Pancreas (tissue), 10 donors: ENCODE results near the gene PRKCZ. TPM values are rescaled to one million over a fixed set of nuclear protein-coding genes. Genes with fewer than 3 reads are reported as not detected.

Source experiments
- ATAC-seq, 4 donors: fragments of 200-7000 bp; cut with Tn5 transposase; one replicate each; pipeline versions ENCODE4 v1.8.0 to v1.9.1; 2020; ENCODE audit warnings: mild to moderate bottlenecking in 4 of 4, moderate library complexity in 4 of 4
- DNase-seq, 6 donors: peaks; one replicate each; pipeline ENCODE4 v3.0.0-alpha.2; 2020
- FAIRE-seq: peaks from 2 replicates; lab custom pipeline; 2012; peaks lifted over from hg19 to GRCh38; lab: Jason Lieb, UNC
- H3K27ac ChIP-seq, 4 donors: fragments of 200-600 bp; sonication (generic); 1 replicate in 3 of 4; 2 replicates in 1 of 4; pipeline versions ENCODE4 v1.5.0 to v1.8.0; 2020
- H3K27me3 ChIP-seq, 4 donors: fragments of 200-600 bp; one replicate each; pipeline ENCODE4 v1.8.0; 2021
- H3K36me3 ChIP-seq, 3 donors: fragments of 200-600 bp; sonication (generic) in 1 of 3; one replicate each; pipeline versions ENCODE4 v1.5.0 to v1.8.0; 2020 to 2021
- H3K4me1 ChIP-seq, 3 donors: fragments of 200-600 bp; one replicate each; pipeline ENCODE4 v1.8.0; 2021
- H3K4me3 ChIP-seq, 4 donors: fragments of 200-600 bp; sonication (generic) in 2 of 4; one replicate each; pipeline versions ENCODE4 v1.5.0 to v1.8.0; 2020 to 2021
- H3K9me3 ChIP-seq, 4 donors: fragments of 200-600 bp; one replicate each; pipeline ENCODE4 v1.8.0; 2021
- CTCF ChIP-seq, 4 donors: fragments of 200-600 bp; sonication (generic) in 3 of 4; IDR thresholded peaks; one replicate each; pipeline versions ENCODE4 v1.5.0 to v1.8.0; 2021; ENCODE audit warnings: antibody characterized with exemption in 4 of 4
- WGBS, 2 donors: extraction: QIAGEN DNeasy Blood & Tissue Kit; methylation state at CpG; one replicate each; pipeline ENCODE4 v1.1.7; 2013; 5-methylcytosine and 5-hydroxymethylcytosine counted together
- intact Hi-C, 3 donors: fragments of 100-400 bp; cut with DNase I; formaldehyde crosslinking; loops; one replicate each; pipeline versions ENCODE4 v1.11.1 to v1.14.2; 2022
- polyA plus RNA-seq, 2 donors: library from polyadenylated mRNA; stranded (reverse); fragments of 200-250 nt; gene quantifications; one replicate each; pipeline ENCODE4 v1.2.3, GENCODE V29; 2013
- total RNA-seq, 6 donors: library from RNA; stranded (reverse); fragmentation: NEBNext Ultra II Directional in 4 of 6; extraction: Animal tissue kit (Norgen Biotek cat#: 25700) in 4 of 6; gene quantifications; one replicate each; pipeline versions ENCODE4 v1.2.1 to v1.2.4, GENCODE V29; 2021 to 2023
- donor health status: healthy with polysubstance abuse.
- donor health status: DM: no; HTN: no; CAD: no; lungs with moderate emphysema.
- donor health status: DM: no; HTN: no; CAD: no.
- donor health status: control.
- donor health status: control.
- donor health status: Bipolar disorder and iron deficiency.
- donor health status: DM: yes; HTN: yes; CAD: no.
- donor health status: DM: no; HTN: no; CAD: no.
- donor health status: DM: no; HTN: no; CAD: no.
- donor health status: DM: yes; HTN: yes; CAD: no.

PRKCZ gene
- total and polyA plus RNA-seq, 8 donors: 9.8 to 27.4 (median 17.1) TPM

- Histone ChIP-seq H3K27ac (no peak overlapping the region), H3K9me3 (no peaks in the 10 kb centered on the region), H3K4me3 (no peak overlapping the region), H3K36me3 (no peaks in the 10 kb centered on the region), H3K4me1 (no peaks in the 10 kb centered on the region), H3K27me3 (no peaks in the 10 kb centered on the region)
- WGBS, 2 donors: 93 to 97% methylated on average over 33 to 34 of the region's 34 CpGs
- intact Hi-C loops: no loop called here
- no peak for DNase-seq
- ATAC-seq: no peak
- FAIRE-seq: no peak
- no peak for TF ChIP-seq CTCF (IDR thresholded peaks at IDR 0.05)
Observed at GRCh38 chr1:2160451-2161300, 110.5 kb downstream of the PRKCZ start.

DNA sequence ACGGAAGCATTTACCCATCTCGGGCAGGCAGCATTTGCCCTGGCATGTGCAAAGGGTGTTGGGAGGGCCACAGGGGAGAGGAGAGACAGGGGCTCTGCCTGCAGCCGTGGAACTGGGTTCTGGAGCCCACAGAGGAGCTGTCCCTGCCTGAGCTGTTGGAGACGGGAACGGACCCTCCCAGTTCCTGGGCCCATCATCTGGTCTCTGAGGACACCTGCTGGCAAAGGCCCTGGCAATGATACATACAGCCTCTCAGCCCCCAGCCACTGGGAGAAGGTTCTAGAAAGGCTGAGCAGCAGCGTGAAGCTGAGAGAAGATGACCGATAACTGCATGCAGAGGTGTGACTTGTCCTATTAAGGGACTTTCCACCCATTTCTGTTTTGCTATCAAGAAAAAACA lies 113.0 kb downstream of the PRKCZ start:
- no peak overlapping the region for H3K4me3 ChIP-seq
- DNase-seq (no peak), FAIRE-seq (no peak), ATAC-seq (no peak)
- H3K27ac ChIP-seq: no peak overlapping the region
- H3K27me3 ChIP-seq: no peaks in the 10 kb centered on the region
- intact Hi-C loops: no loop called here
- 94 to 98% methylated on average over 7 of the region's 7 CpGs for WGBS, 2 donors
- no peaks in the 10 kb centered on the region for H3K4me1 ChIP-seq
- no peak for TF ChIP-seq CTCF (IDR thresholded peaks at IDR 0.05)
- no peaks in the 10 kb centered on the region for H3K9me3 ChIP-seq
- H3K36me3 ChIP-seq: no peaks in the 10 kb centered on the region

- Histone ChIP-seq H3K36me3 (no peaks in the 10 kb centered on the region), H3K27me3 (no peaks in the 10 kb centered on the region), H3K27ac (no peak overlapping the region), H3K4me3 (no peak overlapping the region), H3K4me1 (no peaks in the 10 kb centered on the region), H3K9me3 (no peaks in the 10 kb centered on the region)
- intact Hi-C loops: no loop called here
- DNase-seq: no peak
- no peak for TF ChIP-seq CTCF (IDR thresholded peaks at IDR 0.05)
- FAIRE-seq: no peak
- ATAC-seq: no peak
- 92 to 93% methylated on average over 19 of the region's 19 CpGs for WGBS, 2 donors
Observed at GRCh38 chr1:2165646-2166045, 115.4 kb downstream of the PRKCZ start.

- no peak for FAIRE-seq
- intact Hi-C loops: no loop called here
- no peaks in the 10 kb centered on the region for H3K36me3 ChIP-seq
- no peak for ATAC-seq
- WGBS, 2 donors: 88 to 93% methylated on average over 14 of the region's 14 CpGs
- H3K9me3 ChIP-seq: no peaks in the 10 kb centered on the region
- no peak overlapping the region for H3K27ac ChIP-seq
- no peaks in the 10 kb centered on the region for H3K27me3 ChIP-seq
- H3K4me3 ChIP-seq: no peak overlapping the region
- DNase-seq: no peak
- no peak for TF ChIP-seq CTCF (IDR thresholded peaks at IDR 0.05)
- no peaks in the 10 kb centered on the region for H3K4me1 ChIP-seq
Observed at GRCh38 chr1:2166254-2166653, 116.0 kb downstream of the PRKCZ start.

DNA sequence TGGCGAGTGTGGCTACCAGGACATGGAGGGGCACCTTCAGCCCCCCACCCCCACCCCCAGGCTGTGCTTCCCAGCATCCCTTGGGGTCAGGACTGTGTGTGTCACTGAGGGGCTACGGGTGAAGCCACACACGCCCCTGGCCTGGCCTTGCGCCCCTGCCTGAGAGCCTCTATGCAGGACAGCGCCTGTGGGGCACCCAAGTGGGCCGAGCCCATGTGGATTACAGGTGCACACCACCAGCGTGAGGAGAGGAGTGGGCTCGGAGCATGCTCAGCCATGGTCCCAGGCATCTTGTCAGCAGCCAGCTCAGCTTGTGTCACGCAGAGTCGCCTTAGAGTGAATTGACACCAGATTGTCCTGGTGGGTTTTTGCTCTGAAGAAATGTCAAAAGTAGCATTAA lies 116.5 kb downstream of the PRKCZ start:
- no peak for TF ChIP-seq CTCF (IDR thresholded peaks at IDR 0.05)
- H3K4me3 ChIP-seq: no peak overlapping the region
- no peak overlapping the region for H3K27ac ChIP-seq
- no peaks in the 10 kb centered on the region for H3K36me3 ChIP-seq
- no peaks in the 10 kb centered on the region for H3K27me3 ChIP-seq
- 95 to 98% methylated on average over 10 of the region's 10 CpGs for WGBS, 2 donors
- H3K9me3 ChIP-seq: no peaks in the 10 kb centered on the region
- no peak for ATAC-seq
- FAIRE-seq: no peak
- intact Hi-C loops: no loop called here
- no peaks in the 10 kb centered on the region for H3K4me1 ChIP-seq
- DNase-seq: peak in 1 of 6 donors; percentile 65
